Smooth muscle cell (in vitro differentiated cells): ENCODE measurements around the gene OR11A1. TPM values are rescaled to one million over a fixed set of nuclear protein-coding genes. Genes with fewer than 3 reads are reported as not detected.

Experiments
- DNase-seq: peaks from one replicate; lab custom pipeline; 2025; ENCODE audit not compliant: unreplicated experiment; lab: John Stamatoyannopoulos, UW
- H2AFZ ChIP-seq: fragments of 200-600 bp; sonication (generic); 2 replicates; pipeline ENCODE4 v1.6.0; 2016; ENCODE audit warnings: antibody characterized with exemption, low read depth, mild to moderate bottlenecking
- H3F3A ChIP-seq: fragments of 200-600 bp; sonication (generic); 2 replicates; pipeline ENCODE4 v1.6.0; 2017; ENCODE audit warnings: antibody characterized with exemption, low read depth
- H3K27ac ChIP-seq: fragments of 200-600 bp; sonication (generic); 2 replicates; pipeline ENCODE4 v1.5.1; 2016; ENCODE audit warnings: low read depth, mild to moderate bottlenecking
- H3K27me3 ChIP-seq: fragments of 200-600 bp; sonication (generic); 2 replicates; pipeline ENCODE4 v1.6.1; 2016; ENCODE audit warnings: low read depth, mild to moderate bottlenecking
- H3K36me3 ChIP-seq: fragments of 200-600 bp; sonication (generic); 2 replicates; pipeline ENCODE4 v1.5.1; 2016; ENCODE audit warnings: low read depth
- H3K4me1 ChIP-seq: fragments of 200-600 bp; sonication (generic); 2 replicates; pipeline ENCODE4 v1.5.1; 2016; ENCODE audit warnings: low read depth
- H3K4me2 ChIP-seq: fragments of 200-600 bp; sonication (generic); 2 replicates; pipeline ENCODE4 v1.6.0; 2016; ENCODE audit warnings: mild to moderate bottlenecking
- H3K4me3 ChIP-seq: fragments of 200-600 bp; sonication (generic); 2 replicates; pipeline ENCODE4 v1.5.1; 2016; ENCODE audit warnings: mild to moderate bottlenecking
- H3K79me2 ChIP-seq: fragments of 200-600 bp; sonication (generic); 2 replicates; pipeline ENCODE4 v1.6.0; 2016; ENCODE audit warnings: low read depth, mild to moderate bottlenecking
- H3K9ac ChIP-seq: fragments of 200-600 bp; sonication (generic); 2 replicates; pipeline ENCODE4 v1.6.0; 2016; ENCODE audit warnings: low read depth
- H3K9me3 ChIP-seq: fragments of 200-600 bp; sonication (generic); replicated peaks from 2 replicates; pipeline ENCODE4 v1.5.1; 2016; ENCODE audit warnings: low read depth
- H4K20me1 ChIP-seq: fragments of 200-600 bp; sonication (generic); 2 replicates; pipeline ENCODE4 v1.6.0; 2016; ENCODE audit warnings: low read depth
- WGBS: methylation state at CpG from one replicate; pipeline ENCODE4 v1.1.7; 2016; ENCODE audit warnings: low lambda C conversion rate; 5-methylcytosine and 5-hydroxymethylcytosine counted together
- polyA plus RNA-seq: library from polyadenylated mRNA; unstranded; fragments of >200 nt; fragmentation: Nextera tagmentation; extraction: Ambion mirVana; gene quantifications from 2 replicates; pipeline ENCODE4 v1.2.1, GENCODE V29; 2016
- total RNA-seq: library from RNA; depleted of rRNA; stranded (reverse); fragments of >200 nt; gene quantifications from 2 replicates; pipeline ENCODE4 v1.2.3, GENCODE V29; 2014
- TF ChIP-seq, protein P1 (sequence below): fragments of 200-600 bp; sonication (generic); IDR thresholded peaks from 2 replicates; pipeline ENCODE4 v1.5.1; 2017; ENCODE audit warnings: borderline replicate concordance, mild to moderate bottlenecking, antibody characterized with exemption; ENCODE audit not compliant: insufficient read depth, poor library complexity, severe bottlenecking

The OR11A1 gene
- total and polyA plus RNA-seq, 2 experiments from 2014 or later: not detected

DNA sequence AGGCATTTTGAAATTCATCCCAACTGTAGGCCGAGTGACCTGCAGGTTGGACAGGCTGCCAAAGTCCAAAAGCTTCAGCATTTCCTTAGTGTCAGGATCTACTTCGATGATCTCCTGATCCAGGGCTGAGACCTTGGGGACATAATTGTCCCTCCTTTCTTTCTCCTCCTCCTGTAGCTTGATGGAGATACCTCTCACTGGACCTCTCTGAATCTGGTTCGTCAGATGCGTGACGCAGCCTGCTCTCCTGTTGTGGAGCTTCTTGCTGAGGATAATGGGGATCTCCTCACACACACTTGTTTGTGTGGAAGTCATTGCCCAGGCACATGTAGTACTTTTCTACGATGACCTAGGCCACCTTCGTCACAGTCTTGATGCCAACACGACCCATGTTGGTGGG lies 32.4 kb upstream of the OR11A1 start:
- TF ChIP-seq, protein P1, sequence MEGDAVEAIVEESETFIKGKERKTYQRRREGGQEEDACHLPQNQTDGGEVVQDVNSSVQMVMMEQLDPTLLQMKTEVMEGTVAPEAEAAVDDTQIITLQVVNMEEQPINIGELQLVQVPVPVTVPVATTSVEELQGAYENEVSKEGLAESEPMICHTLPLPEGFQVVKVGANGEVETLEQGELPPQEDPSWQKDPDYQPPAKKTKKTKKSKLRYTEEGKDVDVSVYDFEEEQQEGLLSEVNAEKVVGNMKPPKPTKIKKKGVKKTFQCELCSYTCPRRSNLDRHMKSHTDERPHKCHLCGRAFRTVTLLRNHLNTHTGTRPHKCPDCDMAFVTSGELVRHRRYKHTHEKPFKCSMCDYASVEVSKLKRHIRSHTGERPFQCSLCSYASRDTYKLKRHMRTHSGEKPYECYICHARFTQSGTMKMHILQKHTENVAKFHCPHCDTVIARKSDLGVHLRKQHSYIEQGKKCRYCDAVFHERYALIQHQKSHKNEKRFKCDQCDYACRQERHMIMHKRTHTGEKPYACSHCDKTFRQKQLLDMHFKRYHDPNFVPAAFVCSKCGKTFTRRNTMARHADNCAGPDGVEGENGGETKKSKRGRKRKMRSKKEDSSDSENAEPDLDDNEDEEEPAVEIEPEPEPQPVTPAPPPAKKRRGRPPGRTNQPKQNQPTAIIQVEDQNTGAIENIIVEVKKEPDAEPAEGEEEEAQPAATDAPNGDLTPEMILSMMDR: no peak
- Histone ChIP-seq H3F3A (no peaks in the 10 kb centered on the region), H3K4me3 (no peak overlapping the region), H3K9ac (no peak overlapping the region), H4K20me1 (no peaks in the 10 kb centered on the region), H2AFZ (no peak overlapping the region), H3K9me3 (no peaks in the 10 kb centered on the region), H3K4me2 (no peak overlapping the region), H3K4me1 (no peaks in the 10 kb centered on the region), H3K27me3 (no peaks in the 10 kb centered on the region), H3K36me3 (no peaks in the 10 kb centered on the region), H3K79me2 (no peaks in the 10 kb centered on the region), H3K27ac (no peak overlapping the region)
- 93% methylated on average over 8 of the region's 8 CpGs for WGBS
- no peak for DNase-seq

DNA sequence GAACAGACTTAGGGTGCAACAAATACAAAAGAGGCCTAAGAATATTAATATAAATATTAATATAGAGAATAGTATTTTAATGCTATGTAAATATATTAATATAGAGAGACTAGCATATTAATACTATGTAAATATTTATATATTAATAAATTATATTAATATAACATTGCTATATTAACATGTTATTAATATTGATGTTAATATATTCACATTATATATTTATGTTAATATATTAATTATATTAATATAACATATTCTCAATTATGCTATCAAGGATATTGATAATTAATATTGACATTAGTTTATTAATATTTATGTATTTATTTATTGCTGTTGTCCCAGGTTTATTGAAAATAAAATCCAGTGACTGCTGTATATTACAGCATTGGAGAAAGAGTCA lies 32.0 kb upstream of the OR11A1 start:
- no peaks in the 10 kb centered on the region for H4K20me1 ChIP-seq
- no peaks in the 10 kb centered on the region for H3K27me3 ChIP-seq
- H3K36me3 ChIP-seq: no peaks in the 10 kb centered on the region
- TF ChIP-seq, protein P1: no peak
- H3K9ac ChIP-seq: no peak overlapping the region
- no peaks in the 10 kb centered on the region for H3F3A ChIP-seq
- H3K27ac ChIP-seq: no peak overlapping the region
- H3K4me1 ChIP-seq: no peaks in the 10 kb centered on the region
- no peak overlapping the region for H3K4me2 ChIP-seq
- DNase-seq: no peak
- no peaks in the 10 kb centered on the region for H3K9me3 ChIP-seq
- no peak overlapping the region for H3K4me3 ChIP-seq
- no peak overlapping the region for H2AFZ ChIP-seq
- H3K79me2 ChIP-seq: no peaks in the 10 kb centered on the region

DNA sequence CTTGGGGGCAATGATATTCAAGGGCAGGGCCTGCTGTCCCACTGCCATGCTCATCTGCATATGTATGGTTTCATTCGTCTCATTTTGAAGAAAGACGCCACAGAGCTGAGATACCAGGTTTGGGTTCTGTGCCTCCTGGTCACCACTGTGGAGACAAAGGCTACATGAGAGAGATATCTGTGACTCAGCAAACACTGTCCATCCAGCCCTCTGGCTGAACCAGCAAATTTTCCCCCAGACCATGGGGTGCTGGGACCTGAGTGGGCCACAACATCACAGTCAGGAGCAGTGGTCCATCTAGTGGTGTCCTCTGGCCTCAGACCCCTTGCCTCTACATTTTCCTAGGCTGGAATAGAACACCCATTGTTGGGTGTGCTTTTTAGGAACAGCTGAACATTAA lies 30.8 kb upstream of the OR11A1 start, which contains the start of gene MAS1L:
MAS1L (minus strand) TSS at position 297 of the 400 bp plus-strand sequence; CDS start at position 243, 54 bp downstream.
- H3K9ac ChIP-seq: no peak within 1 kb of the TSS
- H3K4me2 ChIP-seq: no peak within 1 kb of the TSS
- no peak within 1 kb of the TSS for H3K4me3 ChIP-seq
- TF ChIP-seq, protein P1: no peak
- no peaks in the 10 kb centered on the region for H4K20me1 ChIP-seq
- no peak within 1 kb of the TSS for H3K27ac ChIP-seq
- no peaks in the 10 kb centered on the region for H3K4me1 ChIP-seq
- H2AFZ ChIP-seq: no peak within 1 kb of the TSS
- no peaks in the 10 kb centered on the region for H3F3A ChIP-seq
- H3K79me2 ChIP-seq: no peaks in the 10 kb centered on the region
- DNase-seq: no peak
- H3K36me3 ChIP-seq: no peaks in the 10 kb centered on the region
- no peaks in the 10 kb centered on the region for H3K9me3 ChIP-seq
- no peaks in the 10 kb centered on the region for H3K27me3 ChIP-seq
- WGBS: 89% methylated on average over 2 of the region's 2 CpGs

DNA sequence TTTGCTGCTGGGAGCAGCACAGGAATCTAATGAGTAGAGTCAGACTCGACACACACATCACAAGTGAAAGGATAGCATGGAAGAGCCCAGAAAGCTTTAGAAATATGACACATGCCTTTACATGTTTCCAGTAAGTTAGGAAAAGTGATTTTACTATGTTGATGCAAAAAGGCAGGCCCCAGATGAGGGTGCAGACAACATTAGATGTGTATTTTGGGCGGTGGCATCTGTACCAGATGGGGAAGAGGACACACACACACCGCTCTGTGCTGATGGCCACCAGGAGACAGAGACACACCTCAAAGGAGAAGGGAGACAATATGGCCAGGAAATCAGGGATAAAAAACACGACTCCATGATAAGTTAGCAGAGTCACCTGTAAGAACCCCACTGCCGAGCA lies 30.3 kb upstream of the OR11A1 start:
- H3K27ac ChIP-seq: no peak overlapping the region
- no peak overlapping the region for H3K4me3 ChIP-seq
- 88% methylated on average over 5 of the region's 5 CpGs for WGBS
- H4K20me1 ChIP-seq: no peaks in the 10 kb centered on the region
- TF ChIP-seq, protein P1: no peak
- no peaks in the 10 kb centered on the region for H3K36me3 ChIP-seq
- no peak overlapping the region for H2AFZ ChIP-seq
- no peaks in the 10 kb centered on the region for H3K27me3 ChIP-seq
- DNase-seq: no peak
- H3K4me2 ChIP-seq: no peak overlapping the region
- no peaks in the 10 kb centered on the region for H3K9me3 ChIP-seq
- H3K9ac ChIP-seq: no peak overlapping the region
- no peaks in the 10 kb centered on the region for H3F3A ChIP-seq
- H3K4me1 ChIP-seq: no peaks in the 10 kb centered on the region
- no peaks in the 10 kb centered on the region for H3K79me2 ChIP-seq
